PC-3 (cell line): ENCODE results near the gene LIN7A. TPM values are rescaled to one million over a fixed set of nuclear protein-coding genes. Genes with fewer than 3 reads are reported as not detected.
"Not testable (repeated sequence)": the region's sequence is repeated elsewhere in the genome, so short reads cannot be mapped to it uniquely, and the experiment has no call there.

Source experiments
- ATAC-seq: fragments of 200-7000 bp; cut with Tn5 transposase; 2 replicates; pipeline ENCODE4 v1.9.1; 2020; ENCODE audit warnings: mild to moderate bottlenecking, moderate library complexity
- BruUV-seq: library from RNA; stranded (reverse); fragments of 400-500 nt; replicated peaks from 2 replicates; lab custom pipeline; 2021; lab: Mats Ljungman, UMichigan
- CTCF ChIA-PET: fragments of 300-600 bp; sonication (Branson Sonifier 250); formaldehyde crosslinking; loops from one replicate; lab custom pipeline; 2022; ENCODE audit warnings: antibody characterized with exemption; lab: Charles Lee
- POLR2A ChIA-PET: fragments of 300-600 bp; sonication (Branson Sonifier 250); formaldehyde crosslinking; loops from one replicate; lab custom pipeline; 2022; ENCODE audit warnings: antibody characterized with exemption; ENCODE audit not compliant: unreplicated experiment; lab: Charles Lee
- DNase-seq: peaks from one replicate; pipeline ENCODE4 v3.0.0-alpha.2; 2015
- H2AFZ ChIP-seq: fragments of 300-600 bp; sonication (generic); 2 replicates; pipeline ENCODE4 v1.6.0; 2016; ENCODE audit warnings: antibody characterized with exemption, low read length
- H3F3A ChIP-seq: fragments of 300-600 bp; sonication (generic); one replicate; pipeline ENCODE4 v1.6.0; 2017; ENCODE audit warnings: antibody characterized with exemption, low read length, control low read depth, mild to moderate bottlenecking; ENCODE audit not compliant: unreplicated experiment
- H3K27ac ChIP-seq: fragments of 300-600 bp; sonication (generic); 2 replicates; pipeline ENCODE4 v1.5.1; 2016; ENCODE audit warnings: mild to moderate bottlenecking, low read length
- H3K27me3 ChIP-seq: fragments of 300-600 bp; sonication (generic); 2 replicates; pipeline ENCODE4 v1.6.1; 2016; ENCODE audit warnings: low read length, mixed read lengths
- H3K36me3 ChIP-seq: fragments of 300-600 bp; sonication (generic); 2 replicates; pipeline ENCODE4 v1.6.1; 2016; ENCODE audit warnings: low read depth, mixed run types, low read length, mixed read lengths
- H3K4me1 ChIP-seq: fragments of 300-600 bp; sonication (generic); 2 replicates; pipeline ENCODE4 v1.5.1; 2016; ENCODE audit warnings: low read length; ENCODE audit not compliant: insufficient read depth
- H3K4me2 ChIP-seq: fragments of 300-600 bp; sonication (generic); 2 replicates; pipeline ENCODE4 v1.6.0; 2016; ENCODE audit warnings: low read length
- H3K4me3 ChIP-seq: fragments of 300-600 bp; sonication (generic); 2 replicates; pipeline ENCODE4 v1.5.1; 2016; ENCODE audit warnings: mild to moderate bottlenecking, low read length, mixed read lengths
- H3K79me2 ChIP-seq: fragments of 300-600 bp; sonication (generic); 2 replicates; pipeline ENCODE4 v1.6.1; 2017; ENCODE audit warnings: low read length, mixed read lengths
- H3K9ac ChIP-seq: fragments of 300-600 bp; sonication (generic); 2 replicates; pipeline ENCODE4 v1.6.0; 2016; ENCODE audit warnings: mild to moderate bottlenecking, low read length
- H3K9me2 ChIP-seq: fragments of 300-600 bp; sonication (generic); replicated peaks from 2 replicates; pipeline ENCODE4 v1.6.1; 2016; ENCODE audit warnings: mixed run types, low read length, mixed read lengths
- H3K9me3 ChIP-seq: fragments of 300-600 bp; sonication (generic); 2 replicates; pipeline ENCODE4 v1.6.1; 2016; ENCODE audit warnings: low read length, mixed read lengths
- H4K20me1 ChIP-seq: fragments of 300-600 bp; sonication (generic); 2 replicates; pipeline ENCODE4 v1.6.1; 2016; ENCODE audit warnings: low read length, mixed read lengths
- EZH2 ChIP-seq: fragments of 300-600 bp; sonication (generic); IDR thresholded peaks from one replicate; pipeline ENCODE4 v1.6.1; 2017; ENCODE audit warnings: antibody characterized with exemption, mild to moderate bottlenecking, low read length; ENCODE audit not compliant: unreplicated experiment
- EZH2phosphoT487 ChIP-seq: fragments of 300-600 bp; sonication (generic); IDR thresholded peaks from 2 replicates; pipeline ENCODE4 v1.6.1; 2018; ENCODE audit warnings: mild to moderate bottlenecking, antibody characterized with exemption, low read length, borderline replicate concordance
- intact Hi-C: fragments of 100-400 bp; cut with micrococcal nuclease; formaldehyde crosslinking; loops from 2 replicates; pipeline ENCODE4 v1.9.0; 2023
- total RNA-seq: library from RNA; depleted of rRNA; stranded (reverse); fragments of >200 nt; gene quantifications from 2 replicates; pipeline ENCODE4 v1.2.3, GENCODE V29; 2014
- TF ChIP-seq, protein P1 (sequence below): fragments of 300-600 bp; sonication (generic); conservative IDR thresholded peaks from 2 replicates; pipeline ENCODE4 v1.5.1; 2017; ENCODE audit warnings: antibody characterized with exemption, low read depth, mild to moderate bottlenecking, low read length

LIN7A gene
- total RNA-seq, 1 experiment from 2014 or later, result not detected

DNA sequence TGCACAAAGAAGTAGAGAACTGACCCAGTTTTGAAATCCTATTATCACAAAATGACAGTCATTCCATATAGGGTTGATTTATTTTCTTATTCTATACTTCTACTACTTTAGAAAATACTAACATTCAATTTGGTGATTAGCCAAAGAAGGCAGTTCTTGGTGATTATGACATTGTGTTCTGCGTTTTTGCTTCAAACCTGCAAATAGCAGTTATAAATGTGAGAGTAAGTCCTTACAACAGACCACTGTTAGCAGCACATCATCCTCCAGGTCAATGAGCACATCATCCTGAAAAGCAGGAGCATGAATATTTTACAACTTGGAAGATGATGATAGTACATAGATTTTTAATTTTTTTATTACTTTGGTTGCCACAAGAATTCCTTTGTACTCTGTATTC, 53.1 kb downstream of the LIN7A start:
- no peaks in the 10 kb centered on the region for H3K9me3 ChIP-seq
- no peaks in the 10 kb centered on the region for H3K9me2 ChIP-seq
- no peaks in the 10 kb centered on the region for H3F3A ChIP-seq
- BruUV-seq, result no TSS peak
- ATAC-seq (no peak), DNase-seq (no peak)
- no peak overlapping the region for H3K9ac ChIP-seq
- intact Hi-C loops, result no loop called here
- H3K27me3 ChIP-seq, result peaks cover 4% of the 10 kb centered on the region; the same call in 1 of the 2 replicates
- CTCF ChIA-PET, result no interaction called here
- no peak overlapping the region for H3K27ac ChIP-seq
- no peak overlapping the region for H3K4me3 ChIP-seq
- H3K4me1 ChIP-seq, result no peaks in the 10 kb centered on the region
- no peaks in the 10 kb centered on the region for H4K20me1 ChIP-seq
- no peak overlapping the region for H2AFZ ChIP-seq
- TF ChIP-seq EZH2, result no peak
- TF ChIP-seq, protein P1, sequence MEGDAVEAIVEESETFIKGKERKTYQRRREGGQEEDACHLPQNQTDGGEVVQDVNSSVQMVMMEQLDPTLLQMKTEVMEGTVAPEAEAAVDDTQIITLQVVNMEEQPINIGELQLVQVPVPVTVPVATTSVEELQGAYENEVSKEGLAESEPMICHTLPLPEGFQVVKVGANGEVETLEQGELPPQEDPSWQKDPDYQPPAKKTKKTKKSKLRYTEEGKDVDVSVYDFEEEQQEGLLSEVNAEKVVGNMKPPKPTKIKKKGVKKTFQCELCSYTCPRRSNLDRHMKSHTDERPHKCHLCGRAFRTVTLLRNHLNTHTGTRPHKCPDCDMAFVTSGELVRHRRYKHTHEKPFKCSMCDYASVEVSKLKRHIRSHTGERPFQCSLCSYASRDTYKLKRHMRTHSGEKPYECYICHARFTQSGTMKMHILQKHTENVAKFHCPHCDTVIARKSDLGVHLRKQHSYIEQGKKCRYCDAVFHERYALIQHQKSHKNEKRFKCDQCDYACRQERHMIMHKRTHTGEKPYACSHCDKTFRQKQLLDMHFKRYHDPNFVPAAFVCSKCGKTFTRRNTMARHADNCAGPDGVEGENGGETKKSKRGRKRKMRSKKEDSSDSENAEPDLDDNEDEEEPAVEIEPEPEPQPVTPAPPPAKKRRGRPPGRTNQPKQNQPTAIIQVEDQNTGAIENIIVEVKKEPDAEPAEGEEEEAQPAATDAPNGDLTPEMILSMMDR, result no peak
- no peak for TF ChIP-seq EZH2phosphoT487
- POLR2A ChIA-PET, result no interaction called here
- no peaks in the 10 kb centered on the region for H3K79me2 ChIP-seq
- no peaks in the 10 kb centered on the region for H3K36me3 ChIP-seq
- H3K4me2 ChIP-seq, result no peak overlapping the region

DNA sequence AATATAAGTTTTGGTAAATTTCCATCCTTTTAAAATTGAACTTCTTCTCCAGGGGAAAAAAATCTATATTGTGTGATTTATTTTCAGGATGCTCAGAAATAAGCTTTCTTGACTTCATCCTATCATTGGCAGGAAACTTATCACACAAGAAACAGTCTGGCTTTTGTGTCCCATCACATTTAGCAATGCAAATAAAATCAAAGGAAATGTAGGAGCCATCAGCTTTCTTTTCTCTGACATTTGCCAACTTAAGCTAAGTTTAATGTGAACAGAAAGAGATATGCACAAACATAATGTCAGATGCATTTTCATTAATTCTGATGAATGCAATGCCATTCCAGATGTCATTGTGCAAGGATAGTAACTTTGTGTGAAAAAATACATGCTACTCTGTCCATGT, 56.6 kb downstream of the LIN7A start:
- H3K79me2 ChIP-seq, result no peaks in the 10 kb centered on the region
- no peak for ATAC-seq
- no peak for TF ChIP-seq EZH2
- TF ChIP-seq EZH2phosphoT487, result no peak
- TF ChIP-seq, protein P1, result no peak
- H3K27me3 ChIP-seq, result peaks cover 4% of the 10 kb centered on the region; the same call in 1 of the 2 replicates
- no peak overlapping the region for H3K9ac ChIP-seq
- H4K20me1 ChIP-seq, result no peaks in the 10 kb centered on the region
- no peak overlapping the region for H3K4me3 ChIP-seq
- H3F3A ChIP-seq, result no peaks in the 10 kb centered on the region
- ChIA-PET CTCF (no interaction called here), POLR2A (no interaction called here)
- no peaks in the 10 kb centered on the region for H3K4me1 ChIP-seq
- H3K4me2 ChIP-seq, result no peak overlapping the region
- no peaks in the 10 kb centered on the region for H3K9me3 ChIP-seq
- no peak overlapping the region for H3K27ac ChIP-seq
- intact Hi-C loops, result no loop called here
- BruUV-seq, result no TSS peak
- H3K9me2 ChIP-seq, result no peaks in the 10 kb centered on the region
- H2AFZ ChIP-seq, result no peak overlapping the region
- no peak for DNase-seq
- H3K36me3 ChIP-seq, result no peaks in the 10 kb centered on the region

DNA sequence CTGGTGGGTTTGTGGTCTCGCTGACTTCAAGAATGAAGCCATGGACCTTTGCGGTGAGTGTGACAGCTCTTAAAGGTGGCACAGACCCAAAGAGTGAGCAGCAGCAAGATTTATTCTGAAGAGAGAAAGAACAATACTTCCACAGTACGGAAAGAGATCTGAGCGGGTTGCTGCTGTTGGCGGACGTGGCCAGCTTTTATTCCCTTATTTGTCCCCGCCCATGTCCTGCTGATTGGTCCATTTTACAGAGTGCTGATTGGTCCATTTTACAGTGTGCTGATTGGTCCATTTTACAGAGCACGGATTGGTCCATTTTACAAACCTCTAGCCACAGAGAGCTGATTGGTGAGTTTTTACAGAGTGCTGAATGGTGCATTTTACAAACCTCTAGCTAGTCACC, 59.3 kb downstream of the LIN7A start:
- H3K4me1 ChIP-seq, H3K9ac ChIP-seq, H3F3A ChIP-seq, DNase-seq, BruUV-seq, intact Hi-C loops, H3K9me2 ChIP-seq, H3K36me3 ChIP-seq, H3K9me3 ChIP-seq, H3K79me2 ChIP-seq, H4K20me1 ChIP-seq, H3K27me3 ChIP-seq, CTCF ChIA-PET, H3K4me3 ChIP-seq, POLR2A ChIA-PET, H3K27ac ChIP-seq, H3K4me2 ChIP-seq, H2AFZ ChIP-seq, ATAC-seq: not testable (repeated sequence)
